Fibroblast of villous mesenchyme (primary cell): ENCODE results near the gene NEMP1. TPM values are rescaled to one million over a fixed set of nuclear protein-coding genes. Genes with fewer than 3 reads are reported as not detected.
"Not testable (repeated sequence)": the region's sequence is repeated elsewhere in the genome, so short reads cannot be mapped to it uniquely, and the experiment has no call there.

ENCODE experiments used
- DNase-seq: peaks from one replicate; pipeline ENCODE4 v3.0.0-alpha.2; 2010; ENCODE audit warnings: low read depth
- H3K4me3 ChIP-seq: 2 replicates; pipeline ENCODE4 v1.5.1; 2011; ENCODE audit warnings: low read depth, mild to moderate bottlenecking, low read length
- CTCF ChIP-seq: IDR thresholded peaks from 2 replicates; pipeline ENCODE4 v1.5.1; 2012; ENCODE audit warnings: low read depth, mild to moderate bottlenecking, low read length; ENCODE audit not compliant: insufficient read depth
- total RNA-seq: library from RNA; depleted of rRNA; stranded (reverse); fragments of >200 nt; gene quantifications from 2 replicates; pipeline ENCODE4 v1.2.3, GENCODE V29; 2012

The NEMP1 gene
- total RNA-seq, 1 donor = 19.0 TPM

- H3K4me3 ChIP-seq = no peak overlapping the region
- TF ChIP-seq CTCF = no peak
- no peak for DNase-seq
Measured at GRCh38 chr12:57019983-57020719, 58.4 kb downstream of the NEMP1 start.

GRCh38 chr12:57018906-57019305, 59.7 kb downstream of the NEMP1 start:
- TF ChIP-seq CTCF = no peak
- no peak for DNase-seq
- no peak overlapping the region for H3K4me3 ChIP-seq

- not testable (repeated sequence) for DNase-seq, H3K4me3 ChIP-seq
Measured at GRCh38 chr12:57018353-57018752, 60.2 kb downstream of the NEMP1 start.

GRCh38 chr12:57016348-57016747, 62.2 kb downstream of the NEMP1 start, which contains the start of gene TAC3:
Gene TAC3 (minus strand): TSS chr12:57016529. CDS start chr12:57015797, 732 bp downstream.
- DNase-seq = peak; percentile 31
- TF ChIP-seq CTCF = no peak
- H3K4me3 ChIP-seq = no peak within 1 kb of the TSS

- H3K4me3 ChIP-seq = no peak overlapping the region
- TF ChIP-seq CTCF = peak; percentile 17
- DNase-seq = no peak
Measured at GRCh38 chr12:57012600-57013465, 65.8 kb downstream of the NEMP1 start.

GRCh38 chr12:57011438-57012424, 66.9 kb downstream of the NEMP1 start:
- no peak overlapping the region for H3K4me3 ChIP-seq
- TF ChIP-seq CTCF = no peak
- DNase-seq = no peak
